Colonic mucosa (tissue), 4 donors: ENCODE results near the gene FALEC. TPM values are rescaled to one million over a fixed set of nuclear protein-coding genes. Genes with fewer than 3 reads are reported as not detected.
"Not testable (repeated sequence)": the region's sequence is repeated elsewhere in the genome, so short reads cannot be mapped to it uniquely, and the experiment has no call there.

ENCODE experiments used
- DNase-seq: peaks from one replicate; pipeline ENCODE4 v3.0.0-alpha.2; 2020
- H3K27ac ChIP-seq: fragments of 200-600 bp; one replicate; pipeline ENCODE4 v1.8.0; 2021
- H3K27me3 ChIP-seq: fragments of 200-600 bp; one replicate; pipeline ENCODE4 v1.8.0; 2021
- H3K36me3 ChIP-seq: fragments of 200-600 bp; one replicate; pipeline ENCODE4 v1.8.0; 2021
- H3K4me1 ChIP-seq: fragments of 200-600 bp; one replicate; pipeline ENCODE4 v1.8.0; 2021; ENCODE audit warnings: mild to moderate bottlenecking
- H3K4me3 ChIP-seq: fragments of 200-600 bp; one replicate; pipeline ENCODE4 v1.8.0; 2021
- H3K9ac ChIP-seq, 2 donors: one replicate each; pipeline ENCODE4 v1.7.0; 2013; ENCODE audit warnings: control low read depth in 2 of 2, low read depth in 2 of 2, low read length in 2 of 2
- H3K9me3 ChIP-seq: fragments of 200-600 bp; one replicate; pipeline ENCODE4 v1.8.0; 2021
- CTCF ChIP-seq: fragments of 200-600 bp; IDR thresholded peaks from one replicate; pipeline ENCODE4 v1.8.0; 2022; ENCODE audit warnings: antibody characterized with exemption, mild to moderate bottlenecking
- intact Hi-C: fragments of 100-400 bp; cut with DNase I; formaldehyde crosslinking; loops from one replicate; pipeline ENCODE4 v1.14.1; 2022
- microRNA-seq: library from miRNA; unstranded; fragments of <30 nt; microRNA quantifications from one replicate; pipeline ENCODE4, GENCODE V29; 2019
- total RNA-seq, 2 donors: library from RNA; stranded (reverse); fragmentation: NEBNext Ultra II Directional in 1 of 2; extraction: Animal tissue kit (Norgen Biotek cat#: 25700) in 1 of 2; gene quantifications; one replicate each; pipeline ENCODE4 v1.2.1, GENCODE V29; 2021
- donor health status: healthy.
- donor health status: DM: no; HTN: no; CAD: no.
- donor health status: DM: no; HTN: no; CAD: no.

FALEC gene
- total RNA-seq, 2 donors from 2014 or later: not detected

GRCh38 chr1:150579945-150580642 lies 64.5 kb downstream of the FALEC start:
- Histone ChIP-seq H3K9ac (peak overlapping the region; percentile 61 to 99), H3K4me3 (peak overlapping the region; percentile 87), H3K4me1 (no peaks in the 10 kb centered on the region), H3K36me3 (no peaks in the 10 kb centered on the region), H3K27ac (peak overlapping the region; percentile 98), H3K9me3 (no peaks in the 10 kb centered on the region), H3K27me3 (no peaks in the 10 kb centered on the region)
- intact Hi-C loops: loop anchor here (5.0 kb wide), 1 partner anchor 42 kb away; no protein-coding TSS in a partner anchor
- TF ChIP-seq CTCF: no peak
- DNase-seq: no peak

GRCh38 chr1:150580966-150581365 lies 65.4 kb downstream of the FALEC start:
- H3K9me3 ChIP-seq, H3K36me3 ChIP-seq, H3K4me1 ChIP-seq, H3K27ac ChIP-seq, DNase-seq, H3K4me3 ChIP-seq, H3K27me3 ChIP-seq, intact Hi-C loops, H3K9ac ChIP-seq: not testable (repeated sequence)

GRCh38 chr1:150581437-150581836 lies 65.9 kb downstream of the FALEC start:
- H3K36me3 ChIP-seq, H3K4me3 ChIP-seq, H3K27ac ChIP-seq, H3K9me3 ChIP-seq, H3K4me1 ChIP-seq, H3K9ac ChIP-seq, DNase-seq, intact Hi-C loops, H3K27me3 ChIP-seq: not testable (repeated sequence)

- H3K9me3 ChIP-seq, DNase-seq: not testable (repeated sequence)
Observed at GRCh38 chr1:150581962-150582361, 66.4 kb downstream of the FALEC start.

GRCh38 chr1:150582371-150582770 lies 66.8 kb downstream of the FALEC start:
- peak overlapping the region; percentile 10 for H3K27ac ChIP-seq
- no peaks in the 10 kb centered on the region for H3K9me3 ChIP-seq
- intact Hi-C loops: no loop called here
- H3K4me1 ChIP-seq: no peaks in the 10 kb centered on the region
- H3K36me3 ChIP-seq: no peaks in the 10 kb centered on the region
- TF ChIP-seq CTCF: no peak
- H3K9ac ChIP-seq: no peak overlapping the region
- DNase-seq: no peak
- no peaks in the 10 kb centered on the region for H3K27me3 ChIP-seq
- H3K4me3 ChIP-seq: no peak overlapping the region

More at GRCh38 chr1:150581962-150582361, 66.4 kb downstream of the FALEC start:
- H3K36me3 ChIP-seq, H3K4me1 ChIP-seq, H3K4me3 ChIP-seq, intact Hi-C loops, H3K9ac ChIP-seq, H3K27me3 ChIP-seq: not testable (repeated sequence)
- peak overlapping the region; percentile 10 for H3K27ac ChIP-seq

Small RNA genes lying within 50 kb of the gene (microRNA-seq; reads per million reads assigned to microRNA genes)
- gene MIR4257 (not detected), gene MIR6878 (not detected)

Other genes with a start within 250 kb of the FALEC start
- gene APH1A, start 246.7 kb upstream of the FALEC start, total RNA-seq: 100 to 1,000 TPM; 180 to 209 TPM
- 1 to 10 TPM; 2.7 to 6.0 TPM for gene C1orf54, start 243.0 kb upstream of the FALEC start, total RNA-seq
- 1 to 10 TPM in 1 of 2 donors, under 1 TPM in 1; 0.69 to 1.6 TPM for gene CIART, start 233.2 kb upstream of the FALEC start, total RNA-seq
- gene MRPS21, start 221.9 kb upstream of the FALEC start, total RNA-seq: 10 to 100 TPM; 42.7 to 68.6 TPM
- 10 to 100 TPM; 43.4 to 47.3 TPM for gene PRPF3, start 194.2 kb upstream of the FALEC start, total RNA-seq
- 10 to 100 TPM; 27.0 to 28.9 TPM for gene RPRD2, start 151.6 kb upstream of the FALEC start, total RNA-seq
- gene TARS2, start 28.3 kb upstream of the FALEC start, total RNA-seq: 10 to 100 TPM; 19.1 to 30.4 TPM
- 10 to 100 TPM in 1 of 2 donors, 1 to 10 TPM in 1; 6.3 to 10.5 TPM for gene ECM1, start 7.6 kb upstream of the FALEC start, total RNA-seq
- gene ADAMTSL4, start 33.7 kb downstream of the FALEC start, total RNA-seq: 1 to 10 TPM; 4.9 to 6.3 TPM
- 100 to 1,000 TPM; 151 to 285 TPM for gene MCL1, start 63.9 kb downstream of the FALEC start, total RNA-seq
- gene ENSA, start 113.9 kb downstream of the FALEC start, total RNA-seq: 100 to 1,000 TPM; 199 to 227 TPM
- gene GOLPH3L, start 181.4 kb downstream of the FALEC start, total RNA-seq: 100 to 1,000 TPM in 1 of 2 donors, 10 to 100 TPM in 1; 70.0 to 101 TPM
- 1 to 10 TPM in 1 of 2 donors, not detected in 1; 1.1 TPM for gene HORMAD1, start 205.1 kb downstream of the FALEC start, total RNA-seq